H9 (cell line): ENCODE data around the gene TEX264. TPM values are rescaled to one million over a fixed set of nuclear protein-coding genes. Genes with fewer than 3 reads are reported as not detected.
"Not testable (repeated sequence)": the region's sequence is repeated elsewhere in the genome, so short reads cannot be mapped to it uniquely, and the experiment has no call there.

Source experiments
- DNase-seq: peaks from one replicate; pipeline ENCODE4 v3.0.0-alpha.2; 2017
- H2AFZ ChIP-seq: one replicate; pipeline ENCODE4 v1.6.1; 2013; ENCODE audit warnings: mild to moderate bottlenecking, low read length, control low read depth, moderate library complexity
- H2AK5ac ChIP-seq: 2 replicates; pipeline ENCODE4 v1.6.1; 2013; ENCODE audit warnings: low read length, control low read depth, mixed read lengths; ENCODE audit not compliant: insufficient read length
- H2BK120ac ChIP-seq: one replicate; pipeline ENCODE4 v1.6.1; 2013; ENCODE audit warnings: low read depth, mild to moderate bottlenecking, low read length, control low read depth, inconsistent platforms; ENCODE audit not compliant: poor library complexity, severe bottlenecking
- H2BK12ac ChIP-seq: 2 replicates; pipeline ENCODE4 v1.6.1; 2013; ENCODE audit warnings: low read length, control low read depth, mixed read lengths, low read depth; ENCODE audit not compliant: insufficient read length
- H2BK15ac ChIP-seq: 2 replicates; pipeline ENCODE4 v1.6.1; 2013; ENCODE audit warnings: low read depth, low read length, control low read depth
- H2BK20ac ChIP-seq: one replicate; pipeline ENCODE4 v1.6.1; 2013; ENCODE audit warnings: low read depth, mild to moderate bottlenecking, low read length, control low read depth, inconsistent platforms; ENCODE audit not compliant: poor library complexity, severe bottlenecking
- H2BK5ac ChIP-seq: 2 replicates; pipeline ENCODE4 v1.6.1; 2013; ENCODE audit warnings: low read length, control low read depth, mixed read lengths; ENCODE audit not compliant: insufficient read length
- H3K14ac ChIP-seq: 2 replicates; pipeline ENCODE4 v1.6.1; 2013; ENCODE audit warnings: low read length, control low read depth; ENCODE audit not compliant: insufficient read depth
- H3K18ac ChIP-seq: 2 replicates; pipeline ENCODE4 v1.6.1; 2013; ENCODE audit warnings: low read depth, mild to moderate bottlenecking, mixed read lengths, low read length, control low read depth; ENCODE audit not compliant: insufficient read length
- H3K23ac ChIP-seq: 2 replicates; pipeline ENCODE4 v1.6.1; 2013; ENCODE audit warnings: low read length, control low read depth, mixed read lengths, low read depth; ENCODE audit not compliant: insufficient read length
- H3K23me2 ChIP-seq: 2 replicates; pipeline ENCODE4 v1.6.1; 2013; ENCODE audit warnings: low read depth, mild to moderate bottlenecking, mixed read lengths, low read length, control low read depth; ENCODE audit not compliant: insufficient read length, poor library complexity, severe bottlenecking
- H3K27ac ChIP-seq: 2 replicates; pipeline ENCODE4 v1.5.1; 2013; ENCODE audit warnings: low read length, control low read depth, mixed read lengths, low read depth; ENCODE audit not compliant: insufficient read length
- H3K27me3 ChIP-seq: 2 replicates; pipeline ENCODE4 v1.6.1; 2013; ENCODE audit warnings: low read length, control low read depth, inconsistent platforms; ENCODE audit not compliant: insufficient read depth
- H3K4ac ChIP-seq: 2 replicates; pipeline ENCODE4 v1.6.1; 2013; ENCODE audit warnings: low read depth, mild to moderate bottlenecking, control low read depth, inconsistent platforms, low read length, moderate library complexity
- H3K4me1 ChIP-seq: 2 replicates; pipeline ENCODE4 v1.6.1; 2013; ENCODE audit warnings: low read length, control low read depth, inconsistent platforms; ENCODE audit not compliant: insufficient read depth
- H3K4me2 ChIP-seq: 2 replicates; pipeline ENCODE4 v1.6.1; 2013; ENCODE audit warnings: low read length, control low read depth, mixed read lengths; ENCODE audit not compliant: insufficient read length, insufficient read depth
- H3K56ac ChIP-seq: 2 replicates; pipeline ENCODE4 v1.6.1; 2013; ENCODE audit warnings: low read depth, mild to moderate bottlenecking, mixed read lengths, low read length, control low read depth; ENCODE audit not compliant: insufficient read length
- H3K79me1 ChIP-seq: 2 replicates; pipeline ENCODE4 v1.6.1; 2013; ENCODE audit warnings: low read depth, mild to moderate bottlenecking, moderate library complexity, low read length, control low read depth, inconsistent platforms; ENCODE audit not compliant: insufficient read depth, poor library complexity, severe bottlenecking
- H3K79me2 ChIP-seq: 2 replicates; pipeline ENCODE4 v1.6.1; 2013; ENCODE audit warnings: low read length, control low read depth, inconsistent platforms; ENCODE audit not compliant: insufficient read depth
- H3K9ac ChIP-seq: 2 replicates; pipeline ENCODE4 v1.6.1; 2013; ENCODE audit warnings: low read length, control low read depth, mixed read lengths; ENCODE audit not compliant: insufficient read length; ENCODE audit errors: extremely low read depth
- H3K9me3 ChIP-seq: one replicate; pipeline ENCODE4 v1.6.1; 2013; ENCODE audit warnings: low read depth, low read length, inconsistent platforms; ENCODE audit not compliant: control insufficient read depth
- H3T11ph ChIP-seq: one replicate; pipeline ENCODE4 v1.6.1; 2013; ENCODE audit warnings: mild to moderate bottlenecking, low read length, control low read depth, inconsistent platforms
- H4K20me1 ChIP-seq: one replicate; pipeline ENCODE4 v1.6.1; 2013; ENCODE audit not compliant: control insufficient read depth, insufficient read length, insufficient read depth
- H4K5ac ChIP-seq: 2 replicates; pipeline ENCODE4 v1.6.1; 2013; ENCODE audit warnings: low read depth, mild to moderate bottlenecking, mixed read lengths, low read length, control low read depth; ENCODE audit not compliant: insufficient read length
- H4K8ac ChIP-seq: replicated peaks from 2 replicates; pipeline ENCODE4 v1.6.1; 2013; ENCODE audit warnings: low read length, control low read depth, mixed read lengths, low read depth; ENCODE audit not compliant: insufficient read length
- H4K91ac ChIP-seq: 2 replicates; pipeline ENCODE4 v1.6.1; 2013; ENCODE audit warnings: low read depth, mild to moderate bottlenecking, moderate library complexity, mixed read lengths, low read length, control low read depth; ENCODE audit not compliant: insufficient read length
- H3K27ac Mint-ChIP-seq, 3 experiments: 2 replicates in 2 of 3; 3 replicates in 1 of 3; pipeline ENCODE4 v1.8.0; 2020 to 2021; ENCODE audit warnings: mixed read lengths in 3 of 3, mild to moderate bottlenecking in 1 of 3, moderate library complexity in 1 of 3
- H3K27me3 Mint-ChIP-seq: 2 replicates; pipeline ENCODE4 v1.8.0; 2021; ENCODE audit warnings: low read depth, mild to moderate bottlenecking, moderate library complexity, mixed read lengths
- H3K36me3 Mint-ChIP-seq, 3 experiments: 2 replicates in 2 of 3; 3 replicates in 1 of 3; pipeline ENCODE4 v1.8.0; 2020 to 2021; ENCODE audit warnings: low read depth in 3 of 3, mixed read lengths in 3 of 3; ENCODE audit not compliant: insufficient read depth in 1 of 3
- H3K4me1 Mint-ChIP-seq, 2 experiments: 2 replicates each; pipeline ENCODE4 v1.8.0; 2020; ENCODE audit warnings: mixed read lengths in 2 of 2
- H3K4me3 Mint-ChIP-seq, 2 experiments: 2 replicates in 1 of 2; 3 replicates in 1 of 2; pipeline ENCODE4 v1.8.0; 2020 to 2021; ENCODE audit warnings: mild to moderate bottlenecking in 2 of 2, mixed read lengths in 2 of 2, moderate library complexity in 1 of 2
- H3K9me3 Mint-ChIP-seq, 2 experiments: 2 replicates in 1 of 2; 3 replicates in 1 of 2; pipeline ENCODE4 v1.8.0; 2020; ENCODE audit warnings: mild to moderate bottlenecking in 2 of 2, mixed read lengths in 2 of 2, moderate library complexity in 1 of 2
- CTCF ChIP-seq: fragments of 200-600 bp; sonication (generic); conservative IDR thresholded peaks from 3 replicates; pipeline ENCODE4 v1.8.0; 2021; ENCODE audit warnings: antibody characterized with exemption, mild to moderate bottlenecking
- WGBS: extraction: QIAGEN DNeasy Blood & Tissue Kit; methylation state at CpG from one replicate; pipeline ENCODE4 v1.1.7; 2013; ENCODE audit warnings: missing lambda C conversion rate, low lambda C conversion rate, mixed read lengths; ENCODE audit not compliant: insufficient read length; ENCODE audit errors: extremely low coverage; 5-methylcytosine and 5-hydroxymethylcytosine counted together
- total RNA-seq: library from RNA; stranded (reverse); gene quantifications from 2 replicates; pipeline ENCODE4 v1.2.1, GENCODE V29; 2021

TEX264 gene
- total RNA-seq, 1 experiment from 2014 or later: 17.3 TPM

GRCh38 chr3:51646091-51646490 is 25.0 kb upstream of the TEX264 start:
- Histone ChIP-seq H3K4me1 (no peaks in the 10 kb centered on the region), H3K9me3 (peaks cover 20% of the 10 kb centered on the region), H3K14ac (no peak overlapping the region), H3K4ac (no peak overlapping the region), H2AFZ (no peak overlapping the region), H4K91ac (no peak overlapping the region), H3K79me1 (no peaks in the 10 kb centered on the region), H3T11ph (no peak overlapping the region), H4K20me1 (no peaks in the 10 kb centered on the region), H2BK120ac (no peak overlapping the region), H3K27ac (no peak overlapping the region), H3K9ac (no peak overlapping the region), H3K27me3 (no peaks in the 10 kb centered on the region), H4K8ac (no peak overlapping the region), H2BK15ac (no peak overlapping the region), H3K23ac (no peak overlapping the region), H4K5ac (no peak overlapping the region), H3K23me2 (no peaks in the 10 kb centered on the region), H3K18ac (no peak overlapping the region), H2BK20ac (no peak overlapping the region), H2BK12ac (no peak overlapping the region), H3K4me2 (no peak overlapping the region), H3K56ac (no peak overlapping the region), H3K79me2 (no peaks in the 10 kb centered on the region), H2AK5ac (no peak overlapping the region), H2BK5ac (no peak overlapping the region)
- Mint-ChIP-seq H3K4me3 (no peak overlapping the region), H3K4me1 (no peaks in the 10 kb centered on the region), H3K9me3 (peaks cover 14 to 26% of the 10 kb centered on the region in 2 experiments), H3K27ac (no peak overlapping the region), H3K27me3 (no peaks in the 10 kb centered on the region; the same call in 1 of the 2 replicates), H3K36me3 (peaks cover 83 to 98% (median 92%) of the 10 kb centered on the region in 3 experiments)
- no CpG with 5 or more reads among the region's 9 CpGs for WGBS
- DNase-seq: no peak
- no peak for TF ChIP-seq CTCF

- not testable (repeated sequence) for H3K27me3 Mint-ChIP-seq, H3K56ac ChIP-seq, H3K4me2 ChIP-seq, H3K23me2 ChIP-seq, H2AFZ ChIP-seq, H3K27ac Mint-ChIP-seq, H3K23ac ChIP-seq, H3K9me3 ChIP-seq, H2BK120ac ChIP-seq, H3K4ac ChIP-seq, H4K91ac ChIP-seq, H3K79me1 ChIP-seq, H2BK15ac ChIP-seq, H4K20me1 ChIP-seq, H3K79me2 ChIP-seq, H3T11ph ChIP-seq, DNase-seq, H4K5ac ChIP-seq, H3K4me1 ChIP-seq, H3K4me3 Mint-ChIP-seq, H3K27ac ChIP-seq, H2BK12ac ChIP-seq, H3K18ac ChIP-seq, H2BK20ac ChIP-seq, H4K8ac ChIP-seq, H3K14ac ChIP-seq, H2AK5ac ChIP-seq, H3K27me3 ChIP-seq, H2BK5ac ChIP-seq, H3K9ac ChIP-seq, H3K4me1 Mint-ChIP-seq
- no CpG with 5 or more reads among the region's 2 CpGs for WGBS
- Mint-ChIP-seq H3K36me3 (peaks cover 55 to 82% (median 67%) of the 10 kb centered on the region in 3 experiments), H3K9me3 (peaks cover 18 to 26% of the 10 kb centered on the region in 2 experiments)
Observed at GRCh38 chr3:51652103-51652502, 18.9 kb upstream of the TEX264 start.
